Cardiac fibroblast (primary cell): ENCODE measurements around the gene CHCHD10.

Source experiments
- DNase-seq, 2 donors: peaks; one replicate each; pipeline versions ENCODE4 v3.0.0 to v3.0.0-alpha.2; 2010; ENCODE audit warnings: low read depth in 2 of 2
- H3K4me3 ChIP-seq, 2 donors: replicated peaks in 1 of 2; 1 replicate in 1 of 2; 2 replicates in 1 of 2; pipeline ENCODE4 v1.5.1; 2011; ENCODE audit warnings: low read depth in 2 of 2, low read length in 2 of 2, mild to moderate bottlenecking in 2 of 2, moderate library complexity in 1 of 2
- TF ChIP-seq, protein P1 (sequence below): IDR thresholded peaks from one replicate; pipeline ENCODE4 v1.5.1; 2011; ENCODE audit warnings: low read depth, mild to moderate bottlenecking, low read length, inconsistent platforms

CHCHD10 gene

GRCh38 chr22:23787600-23787896 is 19.8 kb upstream of the CHCHD10 start:
- DNase-seq: no peak
- H3K4me3 ChIP-seq: peak overlapping the region; percentile 71 to 94
- TF ChIP-seq, protein P1, sequence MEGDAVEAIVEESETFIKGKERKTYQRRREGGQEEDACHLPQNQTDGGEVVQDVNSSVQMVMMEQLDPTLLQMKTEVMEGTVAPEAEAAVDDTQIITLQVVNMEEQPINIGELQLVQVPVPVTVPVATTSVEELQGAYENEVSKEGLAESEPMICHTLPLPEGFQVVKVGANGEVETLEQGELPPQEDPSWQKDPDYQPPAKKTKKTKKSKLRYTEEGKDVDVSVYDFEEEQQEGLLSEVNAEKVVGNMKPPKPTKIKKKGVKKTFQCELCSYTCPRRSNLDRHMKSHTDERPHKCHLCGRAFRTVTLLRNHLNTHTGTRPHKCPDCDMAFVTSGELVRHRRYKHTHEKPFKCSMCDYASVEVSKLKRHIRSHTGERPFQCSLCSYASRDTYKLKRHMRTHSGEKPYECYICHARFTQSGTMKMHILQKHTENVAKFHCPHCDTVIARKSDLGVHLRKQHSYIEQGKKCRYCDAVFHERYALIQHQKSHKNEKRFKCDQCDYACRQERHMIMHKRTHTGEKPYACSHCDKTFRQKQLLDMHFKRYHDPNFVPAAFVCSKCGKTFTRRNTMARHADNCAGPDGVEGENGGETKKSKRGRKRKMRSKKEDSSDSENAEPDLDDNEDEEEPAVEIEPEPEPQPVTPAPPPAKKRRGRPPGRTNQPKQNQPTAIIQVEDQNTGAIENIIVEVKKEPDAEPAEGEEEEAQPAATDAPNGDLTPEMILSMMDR: no peak

GRCh38 chr22:23786752-23787599 is 19.2 kb upstream of the CHCHD10 start, which contains the start of gene SMARCB1:
Gene SMARCB1, plus strand, starts transcription at chr22:23786966. Its CDS starts 204 bp downstream, at chr22:23787170.
- TF ChIP-seq, protein P1: no peak
- DNase-seq: peak; percentile 93 to 94
- H3K4me3 ChIP-seq: peak within 1 kb of the TSS; percentile 71 to 94

DNA sequence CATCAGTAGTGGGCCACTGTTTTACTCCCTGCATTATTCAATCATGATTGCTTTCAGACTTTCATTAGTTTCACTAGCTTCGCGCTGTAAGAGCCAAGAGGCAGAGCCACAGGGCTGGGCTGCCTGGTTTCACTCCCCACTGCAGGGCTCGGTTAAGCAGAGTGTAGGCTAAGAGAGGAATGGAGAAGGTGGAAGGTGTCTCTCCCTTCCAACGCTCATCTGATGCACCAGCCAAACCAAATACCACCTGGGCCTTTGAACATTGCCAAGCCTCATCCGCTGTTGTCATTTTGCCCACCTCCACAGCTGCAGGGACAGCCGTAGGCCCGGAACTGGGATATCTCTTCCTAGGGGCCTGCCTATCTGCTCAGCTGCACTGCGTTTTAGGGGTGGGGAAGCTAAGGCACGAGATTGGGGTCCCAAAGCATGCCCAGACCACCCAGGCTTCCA is 18.5 kb upstream of the CHCHD10 start:
- TF ChIP-seq, protein P1: no peak
- DNase-seq: no peak
- peak overlapping the region in 1 of 2 donors; percentile 94 for H3K4me3 ChIP-seq

GRCh38 chr22:23784215-23784732 is 16.5 kb upstream of the CHCHD10 start:
- DNase-seq: no peak
- no peak overlapping the region for H3K4me3 ChIP-seq
- TF ChIP-seq, protein P1: no peak

DNA sequence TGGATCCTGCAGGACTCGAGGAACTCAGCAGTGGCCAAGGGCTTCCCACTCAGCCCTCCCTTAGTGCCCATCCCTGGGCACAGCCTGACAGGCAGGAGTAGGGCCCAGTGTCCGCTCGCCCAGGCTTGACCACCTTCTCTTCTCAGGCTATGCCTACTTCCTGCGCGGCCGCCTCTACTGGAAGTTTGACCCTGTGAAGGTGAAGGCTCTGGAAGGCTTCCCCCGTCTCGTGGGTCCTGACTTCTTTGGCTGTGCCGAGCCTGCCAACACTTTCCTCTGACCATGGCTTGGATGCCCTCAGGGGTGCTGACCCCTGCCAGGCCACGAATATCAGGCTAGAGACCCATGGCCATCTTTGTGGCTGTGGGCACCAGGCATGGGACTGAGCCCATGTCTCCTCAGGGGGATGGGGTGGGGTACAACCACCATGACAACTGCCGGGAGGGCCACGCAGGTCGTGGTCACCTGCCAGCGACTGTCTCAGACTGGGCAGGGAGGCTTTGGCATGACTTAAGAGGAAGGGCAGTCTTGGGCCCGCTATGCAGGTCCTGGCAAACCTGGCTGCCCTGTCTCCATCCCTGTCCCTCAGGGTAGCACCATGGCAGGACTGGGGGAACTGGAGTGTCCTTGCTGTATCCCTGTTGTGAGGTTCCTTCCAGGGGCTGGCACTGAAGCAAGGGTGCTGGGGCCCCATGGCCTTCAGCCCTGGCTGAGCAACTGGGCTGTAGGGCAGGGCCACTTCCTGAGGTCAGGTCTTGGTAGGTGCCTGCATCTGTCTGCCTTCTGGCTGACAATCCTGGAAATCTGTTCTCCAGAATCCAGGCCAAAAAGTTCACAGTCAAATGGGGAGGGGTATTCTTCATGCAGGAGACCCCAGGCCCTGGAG is 15.7 kb upstream of the CHCHD10 start:
- TF ChIP-seq, protein P1: no peak
- H3K4me3 ChIP-seq: no peak overlapping the region
- DNase-seq: no peak

DNA sequence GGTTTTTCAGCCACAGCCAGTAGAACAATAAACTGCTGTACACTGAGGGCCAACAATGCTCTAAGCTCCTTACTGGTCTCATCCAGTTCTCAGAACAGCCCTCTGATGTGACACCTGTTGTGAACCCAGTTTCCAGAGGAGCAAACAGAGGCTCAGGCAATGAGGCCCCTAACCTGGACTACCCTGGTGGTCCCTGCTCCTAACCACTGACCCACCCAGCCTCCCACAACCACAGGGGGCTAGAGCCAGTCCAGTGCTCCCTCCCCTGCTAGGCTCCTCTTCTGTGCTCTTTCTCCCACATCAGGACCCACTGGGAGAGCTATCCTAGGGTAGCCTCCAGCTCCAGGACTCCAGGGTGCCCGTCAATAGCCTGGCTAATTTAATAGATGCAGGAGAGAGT is 14.9 kb upstream of the CHCHD10 start:
- H3K4me3 ChIP-seq: no peak overlapping the region
- TF ChIP-seq, protein P1: no peak
- no peak for DNase-seq
